ENCODE results near the gene PEDS1. TPM values are rescaled to one million over a fixed set of nuclear protein-coding genes. Genes with fewer than 3 reads are reported as not detected.

The PEDS1 gene
- total RNA-seq, 1 donor: 28.3 TPM

DNA sequence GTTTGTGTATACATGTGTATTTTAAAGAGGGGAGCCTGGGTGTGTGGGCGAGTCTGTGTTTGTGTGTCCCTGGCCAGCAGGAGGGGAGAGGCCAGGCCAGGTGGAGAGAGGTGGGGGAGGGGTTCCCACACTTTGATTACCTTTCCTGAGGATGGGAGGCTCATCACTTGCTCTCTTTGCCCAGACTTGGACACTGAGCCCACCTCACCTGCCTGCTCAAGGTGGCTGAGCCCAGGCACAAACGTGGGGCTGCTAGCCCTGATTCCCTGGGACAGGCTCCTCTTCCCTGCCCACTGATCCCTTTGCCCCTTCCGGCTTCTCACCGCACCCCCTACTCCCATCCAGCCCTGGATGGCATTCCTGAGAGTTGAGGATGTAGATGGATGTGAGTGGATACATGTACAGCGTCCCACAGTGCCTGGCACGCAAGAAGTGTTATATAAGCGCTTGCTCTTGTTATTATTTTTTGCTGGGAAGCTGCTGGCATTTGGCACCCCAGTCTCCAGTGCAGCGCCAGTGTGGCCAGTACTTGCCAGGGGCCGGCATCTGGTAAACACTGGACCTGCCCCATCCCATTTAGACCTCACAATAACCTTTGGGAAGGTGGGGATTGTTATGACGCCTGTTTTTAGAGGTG is 39.8 kb upstream of the PEDS1 start:
- H3K4me1 ChIP-seq (ENCODE audit: insufficient read depth, low read length): peaks cover 68% of the 10 kb centered on the region
- H3K27me3 ChIP-seq (ENCODE audit: insufficient read depth, low read length): no peaks in the 10 kb centered on the region
- no peaks in the 10 kb centered on the region for H3K9me3 ChIP-seq (ENCODE audit: low read depth, low read length)
- peak overlapping the region; percentile 94 for H3K4me3 ChIP-seq (ENCODE audit: low read length)

DNA sequence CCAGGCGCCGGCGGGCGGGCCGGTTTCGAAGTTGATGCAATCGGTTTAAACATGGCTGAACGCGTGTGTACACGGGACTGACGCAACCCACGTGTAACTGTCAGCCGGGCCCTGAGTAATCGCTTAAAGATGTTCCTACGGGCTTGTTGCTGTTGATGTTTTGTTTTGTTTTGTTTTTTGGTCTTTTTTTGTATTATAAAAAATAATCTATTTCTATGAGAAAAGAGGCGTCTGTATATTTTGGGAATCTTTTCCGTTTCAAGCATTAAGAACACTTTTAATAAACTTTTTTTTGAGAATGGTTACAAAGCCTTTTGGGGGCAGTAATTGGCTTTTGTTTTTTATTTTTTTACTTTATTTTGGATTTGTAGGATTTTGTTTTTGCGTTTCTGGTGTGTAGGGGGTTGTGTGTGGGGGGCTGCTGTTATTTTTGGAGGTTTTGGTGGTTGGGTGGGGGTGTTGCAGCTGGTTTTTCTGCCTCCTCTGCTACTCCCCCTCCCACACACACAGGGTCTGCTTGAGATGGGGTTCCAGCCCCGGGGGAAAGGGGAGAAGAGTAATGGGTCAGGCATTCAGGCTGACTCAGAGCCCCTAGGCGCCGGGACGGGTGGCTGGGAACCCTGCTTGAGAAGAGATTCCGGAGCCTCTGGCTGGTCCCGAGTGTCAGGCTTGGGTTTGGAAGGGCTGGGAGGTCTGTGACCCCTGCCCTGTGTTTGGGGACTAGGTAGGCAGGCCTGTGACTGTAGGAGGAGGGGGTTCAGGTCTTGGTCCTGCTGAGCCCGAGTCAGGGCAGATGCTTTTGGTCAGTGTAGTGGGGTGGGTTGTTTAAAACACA is 39.1 kb upstream of the PEDS1 start:
- Histone ChIP-seq H3K9me3 (ENCODE audit: low read depth, low read length) (no peaks in the 10 kb centered on the region), H3K27me3 (ENCODE audit: insufficient read depth, low read length) (no peaks in the 10 kb centered on the region), H3K4me1 (ENCODE audit: insufficient read depth, low read length) (peaks cover 75% of the 10 kb centered on the region), H3K4me3 (ENCODE audit: low read length) (peak overlapping the region; percentile 94)

DNA sequence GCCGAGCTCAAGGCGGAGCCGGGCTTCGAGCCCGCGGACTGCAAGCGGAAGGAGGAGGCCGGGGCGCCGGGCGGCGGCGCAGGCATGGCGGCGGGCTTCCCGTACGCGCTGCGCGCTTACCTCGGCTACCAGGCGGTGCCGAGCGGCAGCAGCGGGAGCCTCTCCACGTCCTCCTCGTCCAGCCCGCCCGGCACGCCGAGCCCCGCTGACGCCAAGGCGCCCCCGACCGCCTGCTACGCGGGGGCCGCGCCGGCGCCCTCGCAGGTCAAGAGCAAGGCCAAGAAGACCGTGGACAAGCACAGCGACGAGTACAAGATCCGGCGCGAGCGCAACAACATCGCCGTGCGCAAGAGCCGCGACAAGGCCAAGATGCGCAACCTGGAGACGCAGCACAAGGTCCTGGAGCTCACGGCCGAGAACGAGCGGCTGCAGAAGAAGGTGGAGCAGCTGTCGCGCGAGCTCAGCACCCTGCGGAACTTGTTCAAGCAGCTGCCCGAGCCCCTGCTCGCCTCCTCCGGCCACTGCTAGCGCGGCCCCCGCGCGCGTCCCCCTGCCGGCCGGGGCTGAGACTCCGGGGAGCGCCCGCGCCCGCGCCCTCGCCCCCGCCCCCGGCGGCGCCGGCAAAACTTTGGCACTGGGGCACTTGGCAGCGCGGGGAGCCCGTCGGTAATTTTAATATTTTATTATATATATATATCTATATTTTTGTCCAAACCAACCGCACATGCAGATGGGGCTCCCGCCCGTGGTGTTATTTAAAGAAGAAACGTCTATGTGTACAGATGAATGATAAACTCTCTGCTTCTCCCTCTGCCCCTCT is 38.2 kb upstream of the PEDS1 start:
- H3K4me3 ChIP-seq (ENCODE audit: low read length): peak overlapping the region; percentile 94

DNA sequence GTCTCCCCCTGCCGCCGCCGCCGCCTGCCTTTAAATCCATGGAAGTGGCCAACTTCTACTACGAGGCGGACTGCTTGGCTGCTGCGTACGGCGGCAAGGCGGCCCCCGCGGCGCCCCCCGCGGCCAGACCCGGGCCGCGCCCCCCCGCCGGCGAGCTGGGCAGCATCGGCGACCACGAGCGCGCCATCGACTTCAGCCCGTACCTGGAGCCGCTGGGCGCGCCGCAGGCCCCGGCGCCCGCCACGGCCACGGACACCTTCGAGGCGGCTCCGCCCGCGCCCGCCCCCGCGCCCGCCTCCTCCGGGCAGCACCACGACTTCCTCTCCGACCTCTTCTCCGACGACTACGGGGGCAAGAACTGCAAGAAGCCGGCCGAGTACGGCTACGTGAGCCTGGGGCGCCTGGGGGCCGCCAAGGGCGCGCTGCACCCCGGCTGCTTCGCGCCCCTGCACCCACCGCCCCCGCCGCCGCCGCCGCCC is 37.6 kb upstream of the PEDS1 start:
- H3K27me3 ChIP-seq (ENCODE audit: insufficient read depth, low read length): peaks cover under 1% of the 10 kb centered on the region
- peaks cover 75% of the 10 kb centered on the region for H3K4me1 ChIP-seq (ENCODE audit: insufficient read depth, low read length)
- peak overlapping the region; percentile 94 for H3K4me3 ChIP-seq (ENCODE audit: low read length)
- no peaks in the 10 kb centered on the region for H3K9me3 ChIP-seq (ENCODE audit: low read depth, low read length)

More for the DNA sequence above, 38.2 kb upstream of the PEDS1 start:
- Histone ChIP-seq H3K4me1 (ENCODE audit: insufficient read depth, low read length) (peaks cover 75% of the 10 kb centered on the region), H3K9me3 (ENCODE audit: low read depth, low read length) (no peaks in the 10 kb centered on the region), H3K27me3 (ENCODE audit: insufficient read depth, low read length) (no peaks in the 10 kb centered on the region)

DNA sequence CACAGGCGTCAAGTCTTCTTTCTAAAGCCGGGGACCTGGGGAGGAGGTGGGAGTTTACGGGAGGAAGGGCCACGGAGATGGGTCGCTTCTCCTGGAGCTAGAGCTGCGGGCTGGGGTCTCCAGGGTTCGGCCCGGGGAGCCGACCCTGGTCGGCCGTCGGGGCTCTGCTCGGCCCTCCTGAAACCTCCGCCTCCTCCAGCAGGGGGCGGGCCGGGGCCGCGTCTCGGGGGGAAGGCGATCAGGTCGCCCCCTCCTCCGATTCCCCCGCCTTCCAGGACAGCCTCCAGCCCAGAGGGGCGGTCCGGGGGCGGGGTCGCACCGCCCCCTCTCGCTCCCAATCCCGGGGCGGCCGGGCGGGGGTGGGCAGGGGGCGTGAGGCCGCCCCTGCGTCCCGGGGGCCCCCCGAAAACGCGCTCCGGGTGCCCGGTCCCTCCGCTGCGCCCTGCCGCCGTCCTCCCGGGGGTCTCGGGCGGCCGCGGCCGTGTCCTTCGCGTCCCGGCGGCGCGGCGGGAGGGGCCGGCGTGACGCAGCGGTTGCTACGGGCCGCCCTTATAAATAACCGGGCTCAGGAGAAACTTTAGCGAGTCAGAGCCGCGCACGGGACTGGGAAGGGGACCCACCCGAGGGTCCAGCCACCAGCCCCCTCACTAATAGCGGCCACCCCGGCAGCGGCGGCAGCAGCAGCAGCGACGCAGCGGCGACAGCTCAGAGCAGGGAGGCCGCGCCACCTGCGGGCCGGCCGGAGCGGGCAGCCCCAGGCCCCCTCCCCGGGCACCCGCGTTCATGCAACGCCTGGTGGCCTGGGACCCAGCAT is 36.9 kb upstream of the PEDS1 start, which contains the start of gene CEBPB:
TSS of gene CEBPB (plus strand) at position 580 of the 814 bp plus-strand sequence. CDS start at position 784, 204 bp downstream.
- H3K27me3 ChIP-seq (ENCODE audit: insufficient read depth, low read length): peaks cover 3% of the 10 kb centered on the region
- H3K4me3 ChIP-seq (ENCODE audit: low read length): peak within 1 kb of the TSS; percentile 94
- H3K9me3 ChIP-seq (ENCODE audit: low read depth, low read length): no peaks in the 10 kb centered on the region
- H3K4me1 ChIP-seq (ENCODE audit: insufficient read depth, low read length): peaks cover 71% of the 10 kb centered on the region

DNA sequence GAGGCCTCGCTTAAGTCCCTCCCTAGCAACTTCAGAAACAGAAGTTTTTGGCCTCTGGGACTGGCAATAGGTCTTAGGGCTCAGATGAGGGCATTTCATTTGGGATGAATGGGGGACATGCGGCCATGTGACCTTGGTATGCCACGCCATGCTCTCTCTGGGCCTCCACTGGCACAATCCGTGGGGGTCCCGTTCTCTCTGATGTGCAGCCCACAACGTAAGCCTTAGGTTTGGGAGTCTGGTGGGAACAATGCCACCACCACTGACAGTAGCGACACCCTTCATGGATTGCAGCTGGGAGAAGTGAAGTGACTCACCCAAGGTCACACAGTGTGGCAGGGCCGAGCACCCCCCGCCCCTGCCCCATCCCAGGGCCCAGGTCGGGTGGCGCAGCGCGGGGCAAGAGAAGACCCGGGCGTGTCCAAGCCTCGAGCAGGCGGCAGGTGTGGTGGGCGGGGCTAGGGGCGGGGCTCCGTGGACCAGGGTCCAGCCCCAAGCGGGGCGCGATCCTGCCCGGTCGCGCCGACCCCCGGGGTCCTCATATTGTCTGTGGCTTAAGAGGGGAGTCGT is 36.2 kb upstream of the PEDS1 start:
- no peaks in the 10 kb centered on the region for H3K9me3 ChIP-seq (ENCODE audit: low read depth, low read length)
- peaks cover 64% of the 10 kb centered on the region for H3K4me1 ChIP-seq (ENCODE audit: insufficient read depth, low read length)
- H3K4me3 ChIP-seq (ENCODE audit: low read length): peak overlapping the region; percentile 19
- peaks cover 3% of the 10 kb centered on the region for H3K27me3 ChIP-seq (ENCODE audit: insufficient read depth, low read length)

DNA sequence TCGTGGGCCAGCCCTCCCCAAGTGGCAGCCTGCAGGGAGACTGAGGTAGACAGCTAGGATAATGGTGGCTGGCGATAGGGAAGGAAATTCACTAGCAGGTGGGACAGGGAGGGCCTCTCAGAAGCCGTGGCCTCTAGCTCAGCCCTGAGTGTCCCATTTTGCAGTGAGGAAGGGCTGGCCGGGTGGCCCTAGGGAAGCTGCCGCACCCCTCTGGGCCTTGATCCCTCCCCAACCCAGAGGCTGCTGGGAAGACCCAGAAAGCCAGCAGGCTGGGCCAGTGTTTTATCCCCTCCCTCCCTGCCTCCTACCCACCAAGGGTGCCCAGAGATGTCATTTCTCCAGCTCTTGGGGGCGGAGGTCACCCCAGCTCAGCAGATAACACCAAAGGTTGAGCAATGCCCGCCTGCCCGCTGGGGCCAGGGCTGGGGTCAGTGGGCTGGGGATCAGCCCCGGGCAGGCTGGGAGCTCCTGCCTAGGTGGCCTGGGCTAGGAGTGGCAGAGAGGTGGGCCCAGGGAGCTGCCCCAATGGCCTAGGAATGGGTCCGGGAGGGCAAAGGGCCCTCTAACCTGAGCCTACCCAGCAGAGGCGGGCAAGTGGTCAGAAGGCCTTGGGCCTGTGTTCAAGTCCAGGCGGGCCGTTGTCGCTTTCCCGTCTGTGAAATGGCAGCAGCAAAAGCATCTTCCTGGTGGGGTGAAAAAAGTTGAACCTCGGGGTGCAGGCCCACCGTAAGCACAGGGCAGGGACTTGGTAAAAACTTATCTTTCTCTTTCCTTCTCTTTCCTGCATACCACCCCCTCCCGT is 35.6 kb upstream of the PEDS1 start:
- Histone ChIP-seq H3K4me3 (ENCODE audit: low read length) (no peak overlapping the region), H3K9me3 (ENCODE audit: low read depth, low read length) (no peaks in the 10 kb centered on the region), H3K27me3 (ENCODE audit: insufficient read depth, low read length) (peaks cover 3% of the 10 kb centered on the region), H3K4me1 (ENCODE audit: insufficient read depth, low read length) (peaks cover 61% of the 10 kb centered on the region)

DNA sequence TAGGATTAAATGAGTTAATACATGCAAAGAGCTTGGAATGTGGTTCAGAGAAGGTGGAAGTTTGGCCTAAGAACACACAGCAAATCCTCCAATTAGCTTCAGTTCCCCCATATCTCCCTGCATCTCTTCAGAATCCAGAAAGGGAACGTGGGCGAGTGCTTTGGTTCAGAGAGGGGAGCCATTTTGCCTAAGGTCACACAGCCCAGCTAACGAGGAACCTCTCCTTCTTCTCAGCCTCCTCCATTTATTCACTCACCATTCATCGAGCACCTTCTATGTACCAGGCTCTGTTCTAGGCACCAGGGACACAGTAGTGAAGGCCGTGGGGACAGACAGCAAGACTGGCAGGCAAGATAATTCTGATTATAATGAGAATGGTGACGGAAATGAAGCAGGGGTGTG is 34.8 kb upstream of the PEDS1 start:
- H3K4me1 ChIP-seq (ENCODE audit: insufficient read depth, low read length): peaks cover 54% of the 10 kb centered on the region
- no peak overlapping the region for H3K4me3 ChIP-seq (ENCODE audit: low read length)
- H3K27me3 ChIP-seq (ENCODE audit: insufficient read depth, low read length): peaks cover 3% of the 10 kb centered on the region
- H3K9me3 ChIP-seq (ENCODE audit: low read depth, low read length): no peaks in the 10 kb centered on the region

DNA sequence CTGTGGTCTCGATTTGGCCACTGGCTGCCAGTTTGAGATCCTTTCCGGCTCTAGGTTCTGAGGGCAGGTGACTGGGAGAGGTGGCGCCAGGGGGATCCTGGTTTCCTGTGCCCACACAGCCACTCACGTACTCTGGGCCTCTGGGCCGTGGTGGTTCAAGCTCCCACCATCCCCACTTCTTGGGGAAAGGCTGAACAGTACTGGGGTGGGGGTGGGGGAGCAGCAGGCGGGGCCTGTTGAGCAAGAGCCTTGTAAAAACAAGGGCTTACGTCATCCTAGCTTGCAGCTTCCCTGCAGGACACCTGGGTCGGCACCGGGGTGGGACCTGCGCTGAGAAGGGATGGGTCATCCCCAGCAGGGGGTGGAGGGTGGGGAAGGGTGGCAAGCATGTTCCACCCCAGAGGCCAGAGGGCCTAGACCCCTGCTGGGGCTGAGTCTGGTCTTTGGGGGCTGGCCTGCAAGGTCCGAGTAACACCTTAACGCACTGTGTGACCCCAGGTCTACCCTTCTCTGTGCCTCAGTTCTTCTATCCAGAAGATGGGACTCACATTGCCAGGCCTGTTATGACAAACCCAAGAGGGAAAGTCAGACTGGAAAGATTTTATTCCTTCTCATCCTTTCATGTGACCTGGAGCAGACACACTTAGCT is 34.0 kb upstream of the PEDS1 start:
- no peak overlapping the region for H3K4me3 ChIP-seq (ENCODE audit: low read length)
- H3K27me3 ChIP-seq (ENCODE audit: insufficient read depth, low read length): peaks cover 3% of the 10 kb centered on the region
- H3K4me1 ChIP-seq (ENCODE audit: insufficient read depth, low read length): peaks cover 46% of the 10 kb centered on the region

DNA sequence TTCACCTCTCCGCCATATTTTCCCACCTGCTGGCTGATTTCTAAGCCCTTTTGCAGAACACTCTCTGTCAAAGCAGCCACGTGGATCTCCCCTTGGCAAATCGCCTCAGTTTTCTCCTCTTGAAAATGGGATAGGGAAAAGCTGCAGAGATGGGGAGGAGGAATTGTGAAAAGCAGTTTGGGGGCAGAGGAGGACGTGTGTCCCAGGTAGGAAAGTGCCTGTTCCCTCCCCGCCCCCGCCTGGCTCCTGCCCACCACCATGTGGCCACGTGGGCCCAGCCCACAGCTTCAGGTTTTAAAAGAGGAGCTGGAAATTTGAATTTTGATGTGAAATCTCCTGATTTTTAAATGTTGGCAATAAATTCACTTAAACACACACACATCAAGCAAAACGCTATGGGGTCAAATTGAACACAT is 33.5 kb upstream of the PEDS1 start:
- Histone ChIP-seq H3K4me3 (ENCODE audit: low read length) (no peak overlapping the region), H3K9me3 (ENCODE audit: low read depth, low read length) (no peaks in the 10 kb centered on the region), H3K4me1 (ENCODE audit: insufficient read depth, low read length) (peaks cover 46% of the 10 kb centered on the region), H3K27me3 (ENCODE audit: insufficient read depth, low read length) (peaks cover 3% of the 10 kb centered on the region)

More for the DNA sequence above, 34.0 kb upstream of the PEDS1 start:
- H3K9me3 ChIP-seq (ENCODE audit: low read depth, low read length): no peaks in the 10 kb centered on the region

DNA sequence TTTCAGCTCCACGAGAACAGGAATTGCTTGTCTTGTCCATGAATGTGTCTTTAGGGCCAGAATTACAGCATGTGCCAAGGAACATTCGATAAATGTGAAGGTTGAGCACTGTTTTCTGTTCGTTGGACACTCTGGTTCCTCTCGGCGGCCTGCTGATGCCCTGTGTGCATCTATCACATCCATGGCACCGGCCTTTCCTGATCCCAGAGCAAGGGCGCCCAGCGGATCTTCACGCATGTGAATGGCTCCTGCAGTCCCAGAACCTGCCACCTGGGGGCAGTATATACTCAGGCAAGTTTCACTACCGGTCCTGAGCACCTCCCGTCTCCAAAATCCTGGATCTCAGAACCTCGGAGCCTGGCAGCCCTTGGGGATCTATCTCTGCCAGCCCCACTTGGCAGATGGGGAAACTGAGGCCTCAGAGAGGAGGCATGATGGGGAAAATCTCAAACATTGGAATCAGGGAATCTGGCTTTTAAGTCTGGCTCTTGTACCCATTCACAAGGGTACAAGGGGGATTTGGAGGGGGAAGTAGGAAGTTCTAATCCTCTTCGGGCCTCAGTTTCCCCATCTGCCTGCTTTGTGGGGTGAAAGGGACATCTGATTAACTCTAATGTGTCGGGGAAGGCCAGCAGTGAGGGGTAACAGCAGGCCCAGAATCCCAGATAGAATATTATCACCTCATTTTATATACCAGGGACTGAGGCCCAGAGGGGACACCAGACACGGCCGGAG is 32.8 kb upstream of the PEDS1 start:
- H3K4me3 ChIP-seq (ENCODE audit: low read length): no peak overlapping the region
- H3K27me3 ChIP-seq (ENCODE audit: insufficient read depth, low read length): peaks cover 3% of the 10 kb centered on the region
- H3K9me3 ChIP-seq (ENCODE audit: low read depth, low read length): no peaks in the 10 kb centered on the region
- peaks cover 46% of the 10 kb centered on the region for H3K4me1 ChIP-seq (ENCODE audit: insufficient read depth, low read length)

DNA sequence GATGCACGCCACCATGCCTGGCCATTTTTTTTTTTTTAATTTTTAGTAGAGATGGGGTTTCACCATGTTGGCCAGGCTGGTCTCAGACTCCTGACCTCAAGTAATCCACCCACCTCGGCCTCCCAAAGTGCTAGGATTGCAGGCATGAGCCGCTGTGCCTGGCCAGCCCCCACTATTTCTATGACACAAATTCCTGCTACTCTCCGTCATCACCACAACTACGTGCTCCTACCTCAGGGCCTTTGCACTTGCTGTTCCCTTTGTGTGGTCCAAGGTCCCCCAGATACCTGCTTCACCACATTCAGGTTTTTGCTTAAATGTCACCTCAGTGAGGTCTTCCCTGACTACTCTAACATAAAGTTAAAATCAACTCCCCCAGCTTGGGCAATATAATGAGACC is 31.9 kb upstream of the PEDS1 start:
- Histone ChIP-seq H3K27me3 (ENCODE audit: insufficient read depth, low read length) (peaks cover 3% of the 10 kb centered on the region), H3K4me3 (ENCODE audit: low read length) (no peak overlapping the region), H3K4me1 (ENCODE audit: insufficient read depth, low read length) (peaks cover 46% of the 10 kb centered on the region), H3K9me3 (ENCODE audit: low read depth, low read length) (no peaks in the 10 kb centered on the region)
